ENCODE results near the gene BANK1. TPM values are rescaled to one million over a fixed set of nuclear protein-coding genes. Genes with fewer than 3 reads are reported as not detected.

BANK1 gene
- total RNA-seq, 1 experiment from 2014 or later: 2.4 TPM

GRCh38 chr4:102007959-102008425 is 217.5 kb downstream of the BANK1 start:
- Histone ChIP-seq H3K4me2 (ENCODE audit: low read length) (no peak overlapping the region), H3K4me3 (replicated peaks in 1 of 2; ENCODE audit: low read depth in 1 of 2, low read length in 2 of 2) (no peak overlapping the region), H3K36me3 (ENCODE audit: control insufficient read depth in 1 of 2, insufficient read depth in 2 of 2, low read length in 2 of 2) (no peaks in the 10 kb centered on the region), H3K79me2 (ENCODE audit: insufficient read depth, low read length) (no peaks in the 10 kb centered on the region), H3K9me3 (ENCODE audit: control insufficient read depth in 1 of 2, insufficient read depth in 1 of 2, low read depth in 1 of 2, low read length in 2 of 2) (no peaks in the 10 kb centered on the region), H3K4me1 (ENCODE audit: control insufficient read depth in 1 of 2, insufficient read depth in 2 of 2, low read length in 2 of 2) (no peaks in the 10 kb centered on the region), H3K9ac (ENCODE audit: low read length) (no peak overlapping the region), H3K27me3 (ENCODE audit: insufficient read depth, low read length) (no peaks in the 10 kb centered on the region), H4K20me1 (ENCODE audit: insufficient read depth) (no peaks in the 10 kb centered on the region), H3K27ac (ENCODE audit: low read depth, low read length) (no peak overlapping the region), H2AFZ (ENCODE audit: low read depth, low read length, poor library complexity, severe bottlenecking) (no peak overlapping the region), H3K9me2 (ENCODE audit: insufficient read depth) (no peaks in the 10 kb centered on the region)
- intact Hi-C loops (cut with micrococcal nuclease): no loop called here
- RAD21 ChIA-PET (ENCODE audit: low non-redundant PET in 1 of 2, low total read pairs in 2 of 2, uncharacterized antibody in 2 of 2, unreplicated experiment in 2 of 2): no interaction called here
- TF ChIP-seq ZNF274 (IDR thresholded peaks at IDR 0.05; ENCODE audit: low read depth, low read length) (no peak), TCF7L2 (IDR thresholded peaks at IDR 0.05; ENCODE audit: borderline replicate concordance, extremely low read depth, insufficient read depth, insufficient read length) (no peak), CEBPB (IDR thresholded peaks at IDR 0.05; ENCODE audit: low read depth) (no peak), POLR2AphosphoS5 (IDR thresholded peaks at IDR 0.05; ENCODE audit: low read depth, low read length) (no peak), RAD21 (IDR thresholded peaks at IDR 0.05; ENCODE audit: low read depth) (no peak), FOSL1 (IDR thresholded peaks at IDR 0.05; ENCODE audit: low read depth) (no peak), YY1 (IDR thresholded peaks at IDR 0.05; ENCODE audit: extremely low read depth, insufficient replicate concordance, low read depth, low read length) (no peak), SP1 (IDR thresholded peaks at IDR 0.05; ENCODE audit: low read depth) (no peak), ELF1 (IDR thresholded peaks at IDR 0.05; ENCODE audit: borderline replicate concordance, low read depth) (no peak), MAX (IDR thresholded peaks at IDR 0.05) (no peak), CBX3 (IDR thresholded peaks at IDR 0.05; ENCODE audit: low read depth) (no peak), SIN3A (IDR thresholded peaks at IDR 0.05; ENCODE audit: low read depth) (no peak), JUND (IDR thresholded peaks at IDR 0.05) (no peak), EGR1 (IDR thresholded peaks at IDR 0.05; ENCODE audit: low read depth) (no peak), SRF (IDR thresholded peaks at IDR 0.05; ENCODE audit: low read depth) (no peak), REST (IDR thresholded peaks at IDR 0.05; ENCODE audit: low read depth) (no peak), CTCF (IDR thresholded peaks at IDR 0.05 in 2 of 3, conservative IDR thresholded peaks at IDR 0.05 in 1 of 3; ENCODE audit: borderline replicate concordance in 1 of 3, insufficient read depth in 1 of 3, low read depth in 2 of 3, low read length in 2 of 3) (no peak), POLR2A (IDR thresholded peaks at IDR 0.05; ENCODE audit: borderline replicate concordance, extremely low read depth, insufficient read depth, insufficient read length) (no peak)
- DNase-seq (ENCODE audit: low read depth, low spot score): no peak
- POLR2A ChIA-PET: no interaction called here
- ATAC-seq: no peak
- no TSS peak for BruUV-seq (replicated peaks)
- CTCF ChIA-PET: no interaction called here

Data from HCT116 (cell line).